Prostate gland (tissue), 2 donors: ENCODE results near the gene DPH1. TPM values are rescaled to one million over a fixed set of nuclear protein-coding genes. Genes with fewer than 3 reads are reported as not detected.
A peak's percentile ranks its signal among the peaks of the same experiment; 100 is the strongest.
"Not testable (repeated sequence)": the region's sequence is repeated elsewhere in the genome, so short reads cannot be mapped to it uniquely, and the experiment has no call there.

ENCODE experiments used
- DNase-seq: peaks from one replicate; pipeline ENCODE4 v3.0.0-alpha.2; 2019; ENCODE audit warnings: low spot score
- H3K27ac ChIP-seq, 2 donors: fragments of 200-600 bp; sonication (generic); 2 replicates each; pipeline ENCODE4 v1.5.1; 2017 to 2019
- H3K27me3 ChIP-seq: fragments of 200-600 bp; sonication (generic); replicated peaks from 2 replicates; pipeline ENCODE4 v1.5.1; 2019; ENCODE audit not compliant: insufficient read depth
- H3K36me3 ChIP-seq, 2 donors: fragments of 200-600 bp; sonication (generic); 1 replicate in 1 of 2; 2 replicates in 1 of 2; pipeline versions ENCODE4 v1.5.1 to v1.8.1; 2017 to 2019
- H3K4me1 ChIP-seq: fragments of 200-600 bp; sonication (generic); replicated peaks from 2 replicates; pipeline ENCODE4 v1.5.1; 2019
- H3K4me3 ChIP-seq, 2 donors: fragments of 200-600 bp; sonication (generic); 2 replicates each; pipeline ENCODE4 v1.5.1; 2017 to 2019
- H3K9me3 ChIP-seq: fragments of 200-600 bp; sonication (generic); 2 replicates; pipeline ENCODE4 v1.5.1; 2017
- POLR2A ChIP-seq: fragments of 450-650 bp; IDR thresholded peaks from one replicate; pipeline ENCODE4 v1.6.1; 2016; ENCODE audit warnings: antibody characterized with exemption, mild to moderate bottlenecking
- POLR2AphosphoS5 ChIP-seq: sonication (generic); formaldehyde crosslinking; IDR thresholded peaks from one replicate; pipeline ENCODE4 v1.6.1; 2017; ENCODE audit warnings: antibody characterized with exemption
- WGBS: methylation state at CpG from one replicate; pipeline ENCODE4 v1.1.5; 2018; 5-methylcytosine and 5-hydroxymethylcytosine counted together
- intact Hi-C: fragments of 100-400 bp; cut with DNase I; formaldehyde crosslinking; loops from one replicate; pipeline ENCODE4 v1.14.2; 2022
- total RNA-seq, 2 donors: library from RNA; depleted of rRNA; stranded (reverse); fragments of >200 nt; gene quantifications; one replicate each; pipeline ENCODE4 v1.1.0, GENCODE V29; 2016
- TF ChIP-seq, protein P1 (sequence below), 4 experiments: fragments of 200-600 bp in 2 of 4; fragments of 450-650 bp in 2 of 4; sonication (generic) in 2 of 4; IDR thresholded peaks; 1 replicate in 3 of 4; 2 replicates in 1 of 4; pipeline ENCODE4 v1.5.1; 2016 to 2019; ENCODE audit warnings: antibody characterized with exemption in 4 of 4, mild to moderate bottlenecking in 2 of 4, moderate library complexity in 2 of 4

The DPH1 gene
- 10 to 100 TPM; 61.4 to 84.1 TPM for total RNA-seq

DNA sequence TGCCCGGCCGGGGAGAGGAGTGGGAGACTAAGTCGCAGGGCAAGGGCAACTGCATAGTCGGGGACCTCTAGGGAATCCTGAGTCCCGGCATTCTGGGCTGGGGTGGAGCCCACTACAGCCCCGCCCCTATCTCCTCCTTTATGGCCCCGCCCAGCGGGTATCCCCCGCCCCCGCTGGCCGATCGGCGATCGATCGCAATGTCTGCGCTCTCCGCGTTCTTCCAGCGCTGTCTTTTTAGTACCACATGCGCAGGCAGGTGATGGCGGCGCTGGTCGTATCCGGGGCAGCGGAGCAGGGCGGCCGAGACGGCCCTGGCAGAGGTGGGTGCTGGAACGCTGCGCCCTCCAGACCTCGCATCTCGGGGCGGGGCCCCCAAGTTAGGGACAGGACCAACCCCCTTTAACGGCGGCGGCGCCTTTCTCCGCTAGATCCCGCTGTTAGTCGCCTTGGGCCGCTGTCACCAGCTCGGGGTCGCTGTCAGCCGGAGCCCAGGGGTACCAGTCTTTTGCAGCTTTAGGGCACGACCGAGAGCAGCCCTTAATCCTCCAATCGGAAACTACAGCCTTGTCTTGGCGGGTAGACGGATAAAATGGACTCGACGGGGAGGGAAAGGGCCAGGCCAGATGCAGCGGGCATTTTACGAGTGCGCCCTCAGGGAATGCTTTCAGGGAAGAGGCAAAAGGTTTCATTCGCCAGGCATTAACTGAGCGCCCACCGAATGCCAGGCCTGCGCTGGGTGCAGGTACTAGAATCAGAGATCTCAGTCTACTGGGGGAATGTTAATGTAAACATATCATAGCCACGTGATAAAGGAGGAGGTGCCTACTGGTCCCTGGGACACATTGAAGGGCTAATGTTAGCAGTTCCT is at the start of gene DPH1:
Gene DPH1 (plus strand): TSS at position 243 of the 868 bp plus-strand sequence. CDS start 17 bp downstream, at position 260.
- WGBS: 2% methylated on average over 55 of the region's 59 CpGs
- Histone ChIP-seq H3K4me1 (no peaks in the 10 kb centered on the region), H3K9me3 (no peaks in the 10 kb centered on the region), H3K27me3 (no peaks in the 10 kb centered on the region), H3K36me3 (peaks cover 0 to 9% of the 10 kb centered on the region in 2 donors), H3K27ac (peak within 1 kb of the TSS; percentile 61 to 62), H3K4me3 (peak within 1 kb of the TSS; percentile 82 to 84)
- peak; percentile 86 for DNase-seq
- intact Hi-C loops: loop anchor here (5.0 kb wide), 1 partner anchor 308 kb away; the partner anchor contains the start of gene WDR81
- TF ChIP-seq POLR2A (peak; percentile 47), POLR2AphosphoS5 (peak; percentile 98)
- TF ChIP-seq, protein P1, sequence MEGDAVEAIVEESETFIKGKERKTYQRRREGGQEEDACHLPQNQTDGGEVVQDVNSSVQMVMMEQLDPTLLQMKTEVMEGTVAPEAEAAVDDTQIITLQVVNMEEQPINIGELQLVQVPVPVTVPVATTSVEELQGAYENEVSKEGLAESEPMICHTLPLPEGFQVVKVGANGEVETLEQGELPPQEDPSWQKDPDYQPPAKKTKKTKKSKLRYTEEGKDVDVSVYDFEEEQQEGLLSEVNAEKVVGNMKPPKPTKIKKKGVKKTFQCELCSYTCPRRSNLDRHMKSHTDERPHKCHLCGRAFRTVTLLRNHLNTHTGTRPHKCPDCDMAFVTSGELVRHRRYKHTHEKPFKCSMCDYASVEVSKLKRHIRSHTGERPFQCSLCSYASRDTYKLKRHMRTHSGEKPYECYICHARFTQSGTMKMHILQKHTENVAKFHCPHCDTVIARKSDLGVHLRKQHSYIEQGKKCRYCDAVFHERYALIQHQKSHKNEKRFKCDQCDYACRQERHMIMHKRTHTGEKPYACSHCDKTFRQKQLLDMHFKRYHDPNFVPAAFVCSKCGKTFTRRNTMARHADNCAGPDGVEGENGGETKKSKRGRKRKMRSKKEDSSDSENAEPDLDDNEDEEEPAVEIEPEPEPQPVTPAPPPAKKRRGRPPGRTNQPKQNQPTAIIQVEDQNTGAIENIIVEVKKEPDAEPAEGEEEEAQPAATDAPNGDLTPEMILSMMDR (IDR thresholded peaks at IDR 0.05): peak in 2 of 4 experiments; percentile 26 to 34

DNA sequence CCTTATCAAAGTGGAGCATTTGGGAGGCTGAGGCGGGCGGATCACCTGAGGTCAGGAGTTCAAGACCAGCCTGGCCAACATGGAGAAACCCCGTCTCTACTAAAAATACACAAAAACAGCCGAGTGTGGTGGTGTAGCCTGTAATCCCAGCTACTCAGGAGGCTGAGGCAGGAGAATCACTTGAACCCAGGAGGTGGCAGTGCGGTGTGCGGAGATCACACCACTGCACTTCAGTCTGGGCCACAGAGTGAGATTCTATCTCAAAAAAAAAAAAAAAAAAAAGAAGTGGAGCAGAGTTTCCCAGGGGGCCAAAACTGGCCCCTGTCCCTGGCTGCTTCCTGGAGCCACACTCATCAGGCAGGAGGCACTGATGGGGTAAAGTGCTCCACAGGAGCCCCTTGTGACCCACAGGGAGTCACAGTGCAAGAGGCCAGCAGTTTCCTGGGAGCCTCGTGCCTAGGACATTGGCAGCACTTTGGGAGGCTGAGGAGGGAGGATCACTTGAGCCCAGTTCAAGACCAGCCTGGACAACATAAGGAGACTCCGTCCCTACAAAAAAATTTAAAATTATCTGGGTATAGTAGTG is 49.2 kb upstream of the DPH1 start:
- Histone ChIP-seq H3K36me3 (no peaks in the 10 kb centered on the region), H3K9me3 (no peaks in the 10 kb centered on the region), H3K27ac (no peak overlapping the region), H3K27me3 (no peaks in the 10 kb centered on the region), H3K4me3 (no peak overlapping the region), H3K4me1 (no peaks in the 10 kb centered on the region)
- no peak for DNase-seq
- TF ChIP-seq POLR2A (no peak), POLR2AphosphoS5 (no peak)
- TF ChIP-seq, protein P1 (IDR thresholded peaks at IDR 0.05): no peak
- intact Hi-C loops: no loop called here
- WGBS: 88% methylated on average over 8 of the region's 8 CpGs

DNA sequence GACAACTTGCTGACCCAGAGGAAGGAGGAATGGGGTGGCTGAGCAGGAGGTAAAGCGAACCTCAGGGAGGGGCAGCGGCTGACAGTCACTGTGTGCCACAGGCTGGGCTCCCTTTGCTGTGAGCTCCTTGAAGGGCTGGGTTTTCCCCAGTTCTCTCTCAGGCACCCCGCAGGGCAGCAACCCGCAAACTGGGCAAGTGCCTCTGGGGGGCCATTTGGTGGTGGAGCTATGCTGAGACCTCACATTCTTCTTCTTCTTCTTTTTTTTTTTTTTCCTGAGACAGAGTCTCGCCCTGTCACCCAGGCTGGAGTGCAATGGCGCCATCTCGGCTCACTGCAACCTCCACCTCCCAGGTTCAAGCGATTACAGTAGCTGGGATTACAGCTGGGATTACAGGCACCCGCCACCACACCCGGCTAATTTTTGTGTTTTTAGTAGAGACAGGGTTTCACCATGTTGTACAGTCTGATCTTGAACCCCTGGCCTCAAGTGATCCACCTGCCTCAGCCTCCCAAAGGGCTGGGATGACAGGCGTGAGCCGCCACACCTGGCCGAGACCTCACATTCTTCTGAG is 47.1 kb upstream of the DPH1 start:
- H3K4me3 ChIP-seq, DNase-seq, H3K27ac ChIP-seq, H3K27me3 ChIP-seq, intact Hi-C loops, H3K36me3 ChIP-seq, H3K4me1 ChIP-seq, H3K9me3 ChIP-seq: not testable (repeated sequence)
- WGBS: 93% methylated on average over 13 of the region's 13 CpGs

DNA sequence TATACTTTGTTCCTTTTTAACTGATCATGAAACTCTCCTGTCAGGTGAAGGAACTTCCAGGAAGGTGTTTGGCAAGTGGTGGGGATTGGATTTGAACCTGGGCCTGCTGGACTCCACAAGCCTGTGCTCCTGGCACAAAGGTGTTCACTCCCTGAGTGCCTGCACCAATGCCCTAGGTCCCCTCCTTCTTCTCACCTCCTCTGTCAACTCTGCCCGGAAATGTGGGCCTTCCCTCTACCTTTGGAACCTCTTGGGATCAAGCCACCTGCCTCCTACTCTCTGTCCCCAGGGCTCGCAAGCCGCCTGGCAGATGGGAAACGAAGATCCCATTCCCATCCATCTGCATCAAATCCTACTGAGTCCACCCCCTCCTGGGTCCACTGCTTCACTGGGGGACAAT is 44.9 kb upstream of the DPH1 start:
- 87% methylated on average over 4 of the region's 4 CpGs for WGBS
- Histone ChIP-seq H3K27ac (no peak overlapping the region), H3K9me3 (no peaks in the 10 kb centered on the region), H3K27me3 (no peaks in the 10 kb centered on the region), H3K4me1 (no peaks in the 10 kb centered on the region), H3K4me3 (no peak overlapping the region), H3K36me3 (no peaks in the 10 kb centered on the region)
- intact Hi-C loops: no loop called here
- TF ChIP-seq, protein P1 (IDR thresholded peaks at IDR 0.05): no peak
- DNase-seq: no peak

DNA sequence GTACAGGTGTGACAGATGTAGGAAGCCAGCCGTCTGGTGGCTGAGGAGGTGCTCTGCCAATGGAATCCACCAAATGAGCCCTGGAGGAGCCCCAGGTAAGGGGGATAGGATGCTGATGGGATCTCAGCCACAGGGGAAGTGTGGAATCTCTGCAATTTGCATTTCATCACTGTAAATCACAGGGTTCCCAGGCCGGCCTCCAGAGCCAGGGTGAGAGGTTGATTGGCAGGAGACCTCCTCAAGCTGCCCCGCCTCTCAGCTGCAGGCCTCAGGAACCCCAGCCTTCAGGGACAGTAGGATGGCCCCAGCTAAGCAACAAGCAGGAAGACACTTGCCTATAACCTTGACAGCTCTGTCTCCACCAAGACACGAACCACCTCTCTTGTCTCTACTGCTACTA is 44.3 kb upstream of the DPH1 start:
- Histone ChIP-seq H3K4me3 (no peak overlapping the region), H3K36me3 (no peaks in the 10 kb centered on the region), H3K27me3 (no peaks in the 10 kb centered on the region), H3K9me3 (no peaks in the 10 kb centered on the region), H3K4me1 (no peaks in the 10 kb centered on the region), H3K27ac (no peak overlapping the region)
- TF ChIP-seq, protein P1 (IDR thresholded peaks at IDR 0.05): no peak
- TF ChIP-seq POLR2A: no peak
- no peak for TF ChIP-seq POLR2AphosphoS5
- 84% methylated on average over 4 of the region's 4 CpGs for WGBS
- no peak for DNase-seq
- intact Hi-C loops: no loop called here
